HG03469 (cell line): ENCODE data around the gene MOCS2.

Experiments
- ATAC-seq: cut with Tn5 transposase; IDR thresholded peaks from one replicate; pipeline ENCODE4 v1.9.1; 2021; ENCODE audit warnings: mild to moderate bottlenecking, moderate library complexity, moderate number of reproducible peaks; ENCODE audit not compliant: unreplicated experiment

MOCS2 gene

DNA sequence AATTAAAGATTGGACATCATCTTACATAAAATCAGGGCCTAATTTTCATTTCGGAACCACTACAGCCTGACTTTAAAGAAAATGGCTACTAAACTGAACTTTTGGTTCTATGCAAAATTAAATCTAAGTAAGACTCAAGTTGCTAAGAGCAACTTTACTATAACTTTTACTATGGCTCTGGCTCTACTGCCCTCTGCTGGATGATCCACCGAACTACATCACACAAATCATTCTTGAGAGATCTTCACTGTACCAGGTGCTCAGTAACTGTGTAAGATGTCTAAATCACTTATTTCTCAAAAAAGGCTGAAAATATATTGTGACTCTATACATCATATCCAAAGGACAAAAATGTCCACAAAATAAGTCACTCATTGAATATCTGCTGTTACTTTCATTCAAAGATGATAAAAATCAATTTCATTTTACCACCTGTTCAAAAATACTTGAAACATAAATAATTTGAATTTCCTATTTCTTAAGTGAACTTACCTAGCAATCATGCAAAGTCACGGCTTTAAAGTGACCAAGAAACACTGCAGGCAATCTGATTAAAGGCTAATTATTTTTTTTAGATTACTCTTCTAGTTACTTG, 13.5 kb downstream of the MOCS2 start:
- no peak for ATAC-seq

DNA sequence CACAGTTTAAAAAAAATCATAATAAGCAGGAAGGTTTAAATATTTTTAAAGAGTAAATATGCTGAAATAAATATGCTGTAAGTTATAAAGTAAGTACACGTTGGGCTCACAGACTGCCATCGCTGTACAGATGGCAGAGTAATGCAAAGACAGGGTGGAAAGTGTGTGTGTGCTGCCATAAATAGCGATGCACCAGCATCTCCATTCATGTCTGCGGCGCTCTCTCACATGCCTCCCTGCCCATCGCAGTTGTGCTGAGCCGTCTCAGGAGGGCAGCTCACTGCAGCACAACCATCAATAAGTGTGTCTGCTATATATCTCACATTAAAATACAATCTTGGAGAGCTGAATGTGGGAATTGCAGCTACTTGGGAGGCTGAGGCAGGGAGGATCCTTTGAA, 14.3 kb downstream of the MOCS2 start:
- no peak for ATAC-seq

DNA sequence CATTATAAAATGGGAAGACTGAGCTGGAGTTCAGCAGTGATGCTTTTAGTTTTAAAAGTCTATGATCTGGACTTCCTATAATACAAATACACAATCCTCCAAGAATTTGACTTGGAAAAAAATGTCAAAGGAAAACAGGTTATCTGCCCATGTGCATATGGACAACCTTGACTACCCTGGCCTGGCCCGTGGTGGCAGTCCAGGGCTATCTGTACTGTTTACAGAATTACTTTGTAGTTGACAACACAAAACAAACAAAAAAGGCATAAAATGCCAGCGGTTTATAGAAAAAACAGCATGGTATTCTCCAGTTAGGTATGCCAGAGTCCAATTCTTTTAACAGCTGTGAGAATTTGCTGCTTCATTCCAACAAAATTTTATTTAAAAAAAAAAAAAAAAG, 17.3 kb downstream of the MOCS2 start:
- no peak for ATAC-seq

- no peak for ATAC-seq
Observed at GRCh38 chr5:53091289-53091688, 18.3 kb downstream of the MOCS2 start.

- ATAC-seq, result no peak
Observed at GRCh38 chr5:53090229-53090628, 19.3 kb downstream of the MOCS2 start.

DNA sequence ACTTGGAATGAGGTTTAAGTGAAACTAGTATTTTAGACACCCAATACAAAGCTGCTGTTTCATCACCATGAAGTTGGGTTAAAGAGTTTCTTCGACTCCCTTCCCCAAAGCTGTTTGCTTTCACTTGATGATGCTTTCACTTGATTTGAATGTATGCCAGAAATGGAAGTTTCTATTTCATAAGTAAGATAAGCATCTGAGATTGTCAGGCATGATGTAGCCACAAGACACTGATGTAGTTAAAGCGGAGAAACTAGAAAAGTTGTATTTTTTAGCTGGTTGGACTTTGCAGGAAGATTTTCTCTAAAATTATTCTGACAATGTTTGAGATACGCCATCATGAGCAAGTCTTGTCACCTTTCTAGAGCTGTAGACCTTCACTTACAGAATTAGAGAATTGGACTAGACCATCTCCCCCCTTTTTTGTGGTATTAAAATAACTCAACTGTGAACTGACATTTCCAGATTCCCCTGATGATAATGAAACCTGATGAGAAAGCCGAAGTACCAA, 20.0 kb downstream of the MOCS2 start:
- ATAC-seq, result no peak

GRCh38 chr5:53087621-53088121, 21.9 kb downstream of the MOCS2 start:
- ATAC-seq, result no peak

GRCh38 chr5:53087171-53087570, 22.4 kb downstream of the MOCS2 start:
- ATAC-seq, result no peak

DNA sequence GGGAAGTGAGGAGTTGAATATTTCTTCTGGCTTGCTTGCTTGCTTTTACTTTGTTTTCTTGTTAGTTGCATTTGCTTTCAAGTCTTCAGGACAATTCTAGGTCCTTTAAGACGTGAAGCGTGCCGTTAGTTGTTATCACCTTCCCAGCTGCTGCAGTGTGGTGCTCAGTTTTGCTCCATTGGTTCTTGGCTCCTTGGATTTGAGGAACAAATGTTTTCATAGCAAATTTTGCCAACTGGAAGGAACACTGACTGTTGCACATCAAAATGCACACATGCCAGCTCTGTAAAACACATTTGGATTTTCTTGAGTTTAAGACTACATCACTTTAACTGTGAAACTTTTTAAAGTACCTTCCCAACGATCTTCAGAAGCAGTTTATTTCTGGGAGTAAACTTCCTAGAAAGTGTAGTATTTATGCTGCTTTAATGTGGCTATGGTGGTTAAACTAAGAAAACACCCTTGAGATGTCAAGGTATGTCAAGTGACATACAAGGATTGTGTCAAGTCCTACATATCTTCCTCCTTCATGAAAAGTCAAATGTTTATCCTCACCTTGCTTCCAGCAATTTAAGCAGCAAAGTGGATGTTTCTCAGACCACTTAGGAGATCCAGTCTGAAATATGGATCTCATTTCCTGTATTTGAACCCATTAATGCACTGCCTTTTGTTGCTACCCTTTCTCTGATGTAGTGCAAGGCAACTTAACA, 24.9 kb downstream of the MOCS2 start:
- ATAC-seq, result no peak

DNA sequence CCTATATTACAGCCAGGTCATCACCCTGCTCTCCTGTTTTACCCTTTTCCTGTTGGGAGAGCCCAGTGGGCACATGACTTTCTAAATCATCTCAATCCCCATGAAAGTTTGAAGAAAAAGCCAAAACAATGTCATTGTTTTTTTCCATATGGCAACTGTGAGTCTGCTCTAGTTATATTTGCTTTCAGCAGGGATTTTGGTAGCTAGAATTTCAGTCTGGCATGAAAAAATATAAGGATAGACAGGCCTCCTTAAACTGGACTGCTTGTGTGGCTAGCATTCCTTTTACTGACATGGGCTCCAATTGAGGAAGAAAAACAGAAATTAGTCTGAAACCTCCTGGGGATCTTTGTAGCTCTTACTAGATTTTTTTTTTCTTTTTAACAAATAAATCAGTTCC, 25.6 kb downstream of the MOCS2 start:
- ATAC-seq, result no peak

- ATAC-seq, result no peak
Observed at GRCh38 chr5:53080271-53080670, 29.3 kb downstream of the MOCS2 start.

DNA sequence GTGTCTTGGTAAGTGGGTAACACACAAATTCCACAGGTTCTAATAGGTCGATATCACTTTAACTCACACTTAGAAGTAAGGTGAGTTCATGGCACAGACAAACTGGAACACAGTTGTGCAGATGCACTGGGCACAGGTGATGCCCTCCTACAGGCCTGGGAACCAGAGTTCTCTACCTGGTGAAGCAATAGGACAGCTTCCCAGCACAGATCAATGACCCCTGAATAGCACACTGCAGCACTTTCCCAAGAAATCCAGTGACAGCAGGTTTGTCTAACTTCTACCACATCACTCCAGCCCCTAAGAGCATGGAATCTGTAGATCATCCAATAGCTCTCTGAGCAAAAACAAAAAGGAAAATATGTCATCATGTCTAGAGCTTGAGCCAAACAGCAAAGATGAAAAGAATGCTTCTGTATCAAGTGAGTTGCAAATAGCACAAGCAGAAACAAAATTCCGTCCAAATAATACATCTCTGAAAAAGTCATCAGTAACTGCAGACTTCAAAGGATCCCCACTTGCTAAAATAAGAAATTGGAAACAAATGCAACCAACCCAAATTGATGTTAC, 33.5 kb downstream of the MOCS2 start:
- no peak for ATAC-seq

DNA sequence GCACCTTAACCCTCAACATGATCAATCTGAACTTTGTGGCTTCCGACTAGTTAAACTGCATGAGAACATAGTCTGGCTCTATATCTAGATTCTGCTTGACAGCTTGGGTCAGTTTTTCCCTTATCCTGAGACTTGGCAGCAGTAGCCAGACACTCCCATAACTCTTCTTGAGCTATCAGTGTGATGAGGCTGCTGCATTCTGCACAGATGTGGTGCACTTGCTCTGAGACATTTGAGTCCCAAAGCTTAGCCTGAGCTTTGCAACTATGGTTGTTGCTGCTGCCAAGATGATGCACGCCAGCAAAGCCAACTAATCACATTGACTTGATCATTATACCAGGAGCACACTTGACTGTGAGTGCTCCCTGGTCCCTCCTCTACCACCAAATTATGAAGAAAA, 36.2 kb downstream of the MOCS2 start:
- ATAC-seq, result no peak

DNA sequence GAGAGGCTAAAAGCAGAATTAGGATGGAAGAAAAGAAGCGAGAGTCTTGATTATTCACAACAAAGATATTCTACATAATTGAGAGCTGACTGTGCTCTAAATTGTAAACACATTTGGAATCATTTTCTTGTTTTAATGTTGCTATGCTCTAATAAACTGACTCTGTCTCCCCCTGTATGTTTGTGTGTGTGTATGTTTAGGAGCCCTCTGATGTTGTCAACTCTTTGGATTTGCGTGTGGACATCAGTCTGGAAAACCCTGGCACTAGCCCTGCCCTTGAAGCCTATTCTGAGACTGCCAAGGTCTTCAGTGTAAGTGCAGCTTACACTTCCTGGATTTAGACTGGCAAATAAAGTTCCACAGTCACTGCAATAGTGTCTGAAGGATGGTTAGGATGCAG, 37.8 kb downstream of the MOCS2 start:
- ATAC-seq, result no peak

DNA sequence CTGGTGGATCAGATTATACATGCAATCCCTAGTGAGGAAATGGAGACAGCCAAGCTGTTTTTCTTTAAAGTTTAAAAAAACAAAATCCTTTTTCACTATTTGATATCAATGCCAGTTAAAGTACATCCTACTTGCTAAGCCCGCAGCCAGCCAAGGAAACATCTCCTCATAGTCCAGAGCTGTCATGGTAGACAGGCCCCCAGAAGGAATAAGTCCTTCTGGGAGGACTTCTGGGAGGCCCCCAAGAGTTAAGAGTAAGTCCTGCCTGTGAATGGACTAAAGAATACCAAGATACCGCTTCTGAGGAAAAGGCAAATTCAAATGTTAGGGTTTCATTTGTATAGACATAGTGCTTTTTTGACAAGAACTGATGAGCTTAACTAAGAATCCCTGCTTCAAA, 38.3 kb downstream of the MOCS2 start:
- no peak for ATAC-seq

DNA sequence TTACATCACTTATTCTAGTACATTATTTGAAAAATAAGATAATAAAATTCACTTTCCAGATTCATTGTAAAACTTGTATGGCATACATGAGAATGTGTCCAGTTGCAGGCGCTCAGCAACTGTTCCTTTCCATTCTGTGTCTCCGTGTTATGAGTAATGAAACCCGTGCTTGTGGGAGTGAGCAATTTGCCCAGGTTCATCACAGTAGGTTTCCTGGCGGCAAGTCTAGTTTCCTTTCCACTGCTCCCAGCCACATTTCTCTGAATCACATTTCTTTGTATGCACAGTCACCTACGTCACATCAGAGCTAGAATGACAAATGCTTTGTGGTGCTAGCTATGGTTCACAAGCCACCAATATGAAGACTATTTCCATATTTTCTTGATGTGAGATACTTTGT, 39.9 kb downstream of the MOCS2 start:
- no peak for ATAC-seq

GRCh38 chr5:53068291-53068836, 41.2 kb downstream of the MOCS2 start:
- ATAC-seq, result no peak

DNA sequence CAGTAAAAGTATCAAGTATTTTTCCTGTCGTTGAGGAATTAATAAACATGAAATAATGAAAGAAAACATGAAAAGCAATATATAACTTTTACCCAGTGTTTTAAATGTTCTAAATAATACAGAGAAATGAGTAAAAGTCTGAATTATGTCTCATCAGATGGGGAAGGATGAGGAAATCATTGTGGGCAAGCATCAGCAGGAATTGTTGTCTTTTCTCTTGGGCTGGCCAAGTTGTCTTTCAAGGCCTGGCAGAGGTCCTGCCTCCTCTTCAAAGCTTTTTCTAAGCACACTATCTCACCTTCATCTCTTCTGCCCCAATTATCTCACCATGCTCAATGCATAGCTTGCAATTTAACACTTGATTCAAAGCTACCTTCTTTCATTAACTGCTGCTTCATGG, 41.9 kb downstream of the MOCS2 start:
- ATAC-seq, result no peak

- ATAC-seq, result no peak
Observed at GRCh38 chr5:53066088-53066487, 43.5 kb downstream of the MOCS2 start.

DNA sequence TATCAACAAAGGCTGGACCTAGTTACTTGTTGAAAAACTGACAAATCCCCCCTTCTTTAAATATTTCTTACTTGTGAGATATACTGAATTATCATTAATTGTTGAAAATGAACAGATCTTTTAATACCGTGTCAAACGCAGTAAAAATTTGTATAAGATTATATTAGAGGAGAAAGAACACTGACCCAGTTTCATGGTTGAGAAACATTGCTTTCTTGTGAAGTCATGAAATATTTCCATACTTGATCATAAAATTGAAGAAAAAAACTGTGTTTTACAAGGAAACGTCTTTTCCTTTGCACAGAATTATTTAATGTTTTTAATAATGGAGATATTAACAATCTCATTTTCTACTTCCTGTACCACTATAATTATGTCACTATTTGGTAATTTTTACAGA, 45.8 kb downstream of the MOCS2 start:
- ATAC-seq, result no peak

DNA sequence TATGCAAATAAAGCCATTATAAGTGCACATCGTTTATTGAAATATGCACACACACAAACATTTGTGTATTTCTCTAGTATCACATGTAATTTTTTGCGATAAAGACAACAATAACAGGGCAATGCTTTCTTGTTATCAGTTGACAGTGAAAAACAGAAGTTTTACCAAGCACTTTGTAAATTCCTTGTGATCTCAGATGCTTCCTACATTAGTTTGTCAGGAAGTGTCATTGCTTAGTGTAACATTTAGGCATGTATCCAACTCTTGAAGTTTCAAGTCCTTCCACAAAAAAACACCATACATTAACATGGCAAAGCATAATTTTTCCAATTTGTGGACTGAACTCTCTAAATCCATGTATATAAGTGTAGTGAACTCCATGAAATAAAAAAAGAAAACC, 46.4 kb downstream of the MOCS2 start:
- no peak for ATAC-seq

DNA sequence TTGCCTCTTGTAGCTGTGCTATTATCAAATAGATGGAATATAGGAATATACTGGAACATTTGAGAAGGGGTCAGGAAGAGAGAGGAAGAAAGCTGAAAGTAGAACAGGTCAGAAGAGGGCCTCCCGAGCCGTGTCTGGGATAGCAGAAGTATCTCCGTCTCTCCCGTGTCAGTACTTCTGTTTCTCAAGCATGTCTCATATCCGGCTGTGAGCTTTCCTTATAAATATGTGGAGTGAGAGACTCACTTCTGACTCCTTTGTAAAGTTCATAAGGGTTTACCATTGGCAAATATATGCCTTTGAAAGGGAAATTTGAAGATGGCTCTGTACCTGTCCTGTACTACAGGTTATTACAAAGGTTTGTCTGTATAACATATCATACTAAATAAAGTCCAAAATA, 50.3 kb downstream of the MOCS2 start:
- ATAC-seq, result no peak
